HepG2 (cell line): ENCODE results near the gene DAB2IP.

ENCODE experiments used
- ASH2L ChIP-seq: fragments of 300-600, 200-600 bp; sonication (generic); IDR thresholded peaks from 2 replicates; pipeline ENCODE4 v1.7.0; 2017; ENCODE audit warnings: low read depth, mild to moderate bottlenecking, moderate library complexity, mixed read lengths, low read length; ENCODE audit not compliant: insufficient read length
- CTCF ChIP-seq: sonication (generic); formaldehyde crosslinking; IDR thresholded peaks from 2 replicates; pipeline ENCODE4 v1.5.0; 2020; ENCODE audit warnings: mild to moderate bottlenecking, missing genetic modification reagents, moderate library complexity
- IKZF5 ChIP-seq: IDR thresholded peaks from 2 replicates; pipeline ENCODE4 v1.6.1; 2018; ENCODE audit warnings: missing genetic modification reagents, mild to moderate bottlenecking, missing compliant biosample characterization
- MAX ChIP-seq: IDR thresholded peaks from 2 replicates; pipeline ENCODE4 v1.6.1; 2012; ENCODE audit warnings: inconsistent platforms
- NR1H2 ChIP-seq: sonication (generic); formaldehyde crosslinking; IDR thresholded peaks from 2 replicates; pipeline ENCODE4 v1.8.1; 2022; ENCODE audit warnings: low read depth, missing genetic modification reagents, borderline replicate concordance
- SRF ChIP-seq: IDR thresholded peaks from 2 replicates; pipeline ENCODE4 v1.6.1; 2011; ENCODE audit warnings: mild to moderate bottlenecking, low read depth, low read length, moderate library complexity
- STAT5B ChIP-seq: sonication (generic); formaldehyde crosslinking; IDR thresholded peaks from 2 replicates; pipeline ENCODE4 v1.4.0; 2020; ENCODE audit warnings: missing genetic modification reagents
- ZNF274 ChIP-seq: sonication (generic); formaldehyde crosslinking; IDR thresholded peaks from 2 replicates; pipeline ENCODE4 v1.5.1; 2020; ENCODE audit warnings: mild to moderate bottlenecking, missing genetic modification reagents

DNA sequence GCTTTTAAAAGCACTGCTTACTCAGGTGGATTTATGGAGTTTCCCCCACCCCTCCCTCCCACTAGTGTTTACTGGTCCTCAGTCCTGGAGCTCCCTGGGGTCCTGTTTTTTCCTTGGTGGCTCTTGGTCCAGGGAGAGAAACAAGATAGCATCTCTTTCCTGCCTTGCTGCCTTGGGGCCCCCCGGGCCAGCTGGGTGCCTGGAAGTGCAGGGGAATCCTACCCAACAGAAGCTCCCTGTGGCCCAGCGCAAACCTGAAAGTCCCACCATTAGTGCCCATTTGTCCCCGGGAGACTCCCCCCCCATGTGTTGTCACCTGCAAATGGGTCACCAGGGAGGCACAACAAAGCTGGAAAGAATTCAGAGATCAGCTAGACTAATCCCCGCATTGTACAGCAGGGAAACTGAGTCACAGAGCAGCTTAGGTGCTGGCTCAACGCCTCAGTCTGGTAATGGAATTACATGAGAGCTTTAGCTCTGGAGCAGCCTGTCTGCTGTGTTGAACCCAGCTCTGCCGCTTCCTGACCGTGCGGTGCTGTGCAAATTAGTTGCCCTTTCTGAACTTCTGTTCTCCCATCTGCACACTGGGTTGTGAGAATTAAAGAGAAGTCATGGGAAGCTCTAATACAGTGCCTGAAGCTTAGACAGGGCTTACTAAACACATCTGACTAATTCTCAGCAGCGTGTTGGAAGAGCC lies 38.2 kb downstream of the DAB2IP start:
- no peak for TF ChIP-seq IKZF5 (CRISPR knock-in tag)
- no peak for TF ChIP-seq NR1H2
- TF ChIP-seq STAT5B: no peak
- TF ChIP-seq ASH2L: no peak
- no peak for TF ChIP-seq SRF
- no peak for TF ChIP-seq CTCF
- no peak for TF ChIP-seq ZNF274
- TF ChIP-seq MAX: no peak
